Endothelial cell of umbilical vein (primary cell): ENCODE data around the gene KDM5B. TPM values are rescaled to one million over a fixed set of nuclear protein-coding genes. Genes with fewer than 3 reads are reported as not detected.

ENCODE experiments used
- BruUV-seq: library from RNA; stranded (reverse); fragments of 400-500 nt; replicated peaks from 2 replicates; lab custom pipeline; 2021; lab: Mats Ljungman, UMichigan
- CTCF ChIA-PET: fragments of 300-600, 350-600 bp; sonication (Branson Sonifier 250); formaldehyde crosslinking; loops from one replicate; lab custom pipeline; 2021; ENCODE audit warnings: antibody characterized with exemption, inconsistent platforms; lab: Charles Lee
- POLR2A ChIA-PET: fragments of 300-600, 350-600 bp; sonication (Branson Sonifier 250); formaldehyde crosslinking; loops from one replicate; lab custom pipeline; 2021; ENCODE audit warnings: antibody characterized with exemption, inconsistent platforms; lab: Charles Lee
- DNase-seq: peaks from one replicate; pipeline ENCODE4 v3.0.0-alpha.2; 2011; ENCODE audit warnings: low read depth, low spot score
- FAIRE-seq: peaks from 2 replicates; lab custom pipeline; 2011; peaks lifted over from hg19 to GRCh38; lab: Jason Lieb, UNC
- H2AFZ ChIP-seq: 2 replicates; pipeline ENCODE4 v1.6.0; 2012; ENCODE audit warnings: low read depth, low read length, control low read depth, inconsistent platforms
- H3K27ac ChIP-seq: 2 replicates; pipeline ENCODE4 v1.5.1; 2011; ENCODE audit warnings: low read depth, mild to moderate bottlenecking, control low read depth, low read length, moderate library complexity; ENCODE audit not compliant: insufficient read depth
- H3K27me3 ChIP-seq, 2 experiments: 2 replicates each; pipeline versions ENCODE4 v1.6.0 to v1.6.1; 2011; ENCODE audit warnings: low read length in 2 of 2, mixed read lengths in 1 of 2; ENCODE audit not compliant: control insufficient read depth in 2 of 2, insufficient read depth in 2 of 2
- H3K36me3 ChIP-seq, 2 experiments: 2 replicates in 1 of 2; 3 replicates in 1 of 2; pipeline ENCODE4 v1.5.1; 2011; ENCODE audit warnings: low read length in 2 of 2, mild to moderate bottlenecking in 1 of 2, moderate library complexity in 1 of 2; ENCODE audit not compliant: control insufficient read depth in 2 of 2, insufficient read depth in 2 of 2; ENCODE audit errors: extremely low read depth in 1 of 2
- H3K4me1 ChIP-seq: 3 replicates; pipeline ENCODE4 v1.5.1; 2011; ENCODE audit warnings: mild to moderate bottlenecking, low read length; ENCODE audit not compliant: control insufficient read depth, insufficient read depth; ENCODE audit errors: extremely low read depth
- H3K4me2 ChIP-seq: 2 replicates; pipeline ENCODE4 v1.6.1; 2011; ENCODE audit warnings: low read length, control low read depth, mixed read lengths; ENCODE audit not compliant: insufficient read depth
- H3K4me3 ChIP-seq, 3 experiments: fragments of 200-600 bp in 1 of 3; sonication (generic), shearing (Covaris generic) in 1 of 3; replicated peaks in 1 of 3; 2 replicates each; pipeline ENCODE4 v1.5.1; 2011 to 2016; ENCODE audit warnings: control low read depth in 3 of 3, low read length in 3 of 3, mild to moderate bottlenecking in 2 of 3, inconsistent platforms in 1 of 3, low read depth in 1 of 3, moderate library complexity in 1 of 3; ENCODE audit not compliant: insufficient read depth in 1 of 3
- H3K79me2 ChIP-seq: 2 replicates; pipeline ENCODE4 v1.6.0; 2012; ENCODE audit warnings: low read length, inconsistent platforms; ENCODE audit not compliant: control insufficient read depth, insufficient read depth
- H3K9ac ChIP-seq: replicated peaks from 2 replicates; pipeline ENCODE3; 2011; ENCODE audit warnings: low read length, control low read depth; ENCODE audit not compliant: insufficient read depth; ENCODE audit errors: extremely low read depth
- H3K9me1 ChIP-seq: replicated peaks from 3 replicates; pipeline ENCODE4 v1.6.0; 2011; ENCODE audit warnings: mild to moderate bottlenecking, low read length; ENCODE audit not compliant: control insufficient read depth, insufficient read depth; ENCODE audit errors: extremely low read depth
- H3K9me3 ChIP-seq: replicated peaks from 2 replicates; pipeline ENCODE4 v1.5.1; 2012; ENCODE audit warnings: low read length, inconsistent platforms; ENCODE audit not compliant: control insufficient read depth, insufficient read depth
- H4K20me1 ChIP-seq: replicated peaks from 2 replicates; pipeline ENCODE3; 2011; ENCODE audit warnings: mild to moderate bottlenecking, low read length; ENCODE audit not compliant: control insufficient read depth, insufficient read depth; ENCODE audit errors: extremely low read depth
- CTCF ChIP-seq, 2 donors: IDR thresholded peaks; 1 replicate in 1 of 2; 2 replicates in 1 of 2; pipeline ENCODE4 v1.5.1; 2011; ENCODE audit warnings: low read length in 2 of 2, mild to moderate bottlenecking in 2 of 2, moderate library complexity in 2 of 2, control low read depth in 1 of 2, inconsistent platforms in 1 of 2, low read depth in 1 of 2; ENCODE audit not compliant: insufficient read depth in 1 of 2; ENCODE audit errors: extremely low read depth in 1 of 2
- EZH2 ChIP-seq: IDR thresholded peaks from 2 replicates; pipeline ENCODE4 v1.6.1; 2012; ENCODE audit warnings: borderline replicate concordance, low read depth, mild to moderate bottlenecking, moderate library complexity, low read length, inconsistent platforms; ENCODE audit not compliant: severe bottlenecking
- FOS ChIP-seq: IDR thresholded peaks from 2 replicates; pipeline ENCODE4 v1.6.1; 2011; ENCODE audit warnings: mild to moderate bottlenecking, low read length, moderate library complexity, borderline replicate concordance; ENCODE audit not compliant: insufficient read depth
- dilution Hi-C: fragments of 300-500 bp; cut with MboI; formaldehyde crosslinking; loops from one replicate; pipeline ENCODE4 v1.15.0; 2019; ENCODE audit warnings: low sequenced_read_pairs; ENCODE audit not compliant: extremely low pct_ligation_motif_present
- intact Hi-C: fragments of 100-400 bp; cut with micrococcal nuclease; formaldehyde crosslinking; loops from one replicate; pipeline ENCODE4 v1.10.0; 2022
- polyA plus RNA-seq, 4 experiments: library from polyadenylated mRNA; depleted of rRNA in 3 of 4; stranded (reverse) in 3 of 4; unstranded in 1 of 4; fragments of >200 nt; gene quantifications; 2 replicates each; pipeline versions ENCODE4 v1.2.1 to v1.2.3, GENCODE V29; 2011 to 2012; ENCODE audit warnings: missing spikeins in 1 of 4
- total RNA-seq: library from RNA; stranded (reverse); gene quantifications from 2 replicates; pipeline ENCODE4 v1.2.3, GENCODE V29; 2021
- TF ChIP-seq, protein P1 (sequence below): IDR thresholded peaks from 2 replicates; pipeline ENCODE4 v1.6.1; 2011; ENCODE audit not compliant: insufficient read depth, insufficient read length

Gene KDM5B
- total and polyA plus RNA-seq, 2 donors (not counting 3 experiments of a cell fraction or from before 2014, with no cell fraction given): 25.2 to 65.5 TPM

DNA sequence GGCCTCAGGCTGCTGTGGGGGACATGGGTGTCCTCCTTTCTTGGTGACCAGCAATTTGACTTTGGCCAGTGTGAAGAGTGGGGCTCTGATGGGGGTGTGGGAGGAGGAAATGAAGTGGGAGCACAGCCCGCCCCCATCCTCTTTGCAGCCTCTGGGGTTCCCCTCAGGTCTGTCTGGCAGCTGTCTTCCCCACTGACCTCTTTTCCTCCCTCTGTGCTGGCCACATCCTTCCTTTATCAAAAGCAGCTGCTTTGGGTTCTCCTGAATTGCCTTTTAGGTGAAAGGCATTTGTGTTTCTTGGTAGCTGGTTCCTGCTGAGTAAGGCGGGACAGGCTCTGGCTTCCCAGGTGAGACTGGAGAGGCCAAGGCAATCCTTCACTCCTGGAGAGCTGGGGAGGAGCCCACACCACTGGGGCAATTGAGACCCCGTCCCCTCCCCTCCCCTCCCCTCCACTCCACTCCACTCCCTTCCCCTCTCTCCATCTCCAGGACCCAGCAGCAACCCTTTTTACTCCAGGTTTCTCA, 27.4 kb upstream of the KDM5B start:
- Histone ChIP-seq H4K20me1 (no peaks in the 10 kb centered on the region), H3K36me3 (no peaks in the 10 kb centered on the region), H3K9ac (no peak overlapping the region), H3K4me3 (no peak overlapping the region), H2AFZ (no peak overlapping the region), H3K9me1 (no peaks in the 10 kb centered on the region), H3K9me3 (no peaks in the 10 kb centered on the region), H3K4me1 (no peaks in the 10 kb centered on the region), H3K27ac (no peak overlapping the region), H3K79me2 (no peaks in the 10 kb centered on the region), H3K4me2 (no peak overlapping the region), H3K27me3 (peaks cover 7 to 12% of the 10 kb centered on the region in 2 experiments)
- no peak for TF ChIP-seq FOS
- no peak for TF ChIP-seq CTCF (IDR thresholded peaks at IDR 0.05; ENCODE audit: extremely low read depth in 1 of 2, insufficient read depth in 1 of 2, low read depth in 1 of 2, low read length in 2 of 2)
- TF ChIP-seq EZH2: no peak
- TF ChIP-seq, protein P1, sequence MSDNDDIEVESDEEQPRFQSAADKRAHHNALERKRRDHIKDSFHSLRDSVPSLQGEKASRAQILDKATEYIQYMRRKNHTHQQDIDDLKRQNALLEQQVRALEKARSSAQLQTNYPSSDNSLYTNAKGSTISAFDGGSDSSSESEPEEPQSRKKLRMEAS: no peak
- intact Hi-C loops: no loop called here
- ChIA-PET POLR2A (no interaction called here), CTCF (interaction anchor here (1.2 to 1.6 kb wide), 2 partner anchors 10 to 15 kb away, joined by 3 to 8 read pairs; no protein-coding TSS in a partner anchor)
- no TSS peak for BruUV-seq
- DNase-seq (no peak), FAIRE-seq (no peak)
- dilution Hi-C loops: no loop called here
